Tibial nerve (tissue), 4 donors: ENCODE data around the gene ATOSB. TPM values are rescaled to one million over a fixed set of nuclear protein-coding genes. Genes with fewer than 3 reads are reported as not detected.

Experiments
- DNase-seq, 2 donors: peaks; one replicate each; pipeline ENCODE4 v3.0.0-alpha.2; 2019; ENCODE audit warnings: low spot score in 2 of 2
- H3K27ac ChIP-seq, 4 donors: fragments of 200-600 bp; sonication (generic) in 3 of 4; one replicate each; pipeline ENCODE4 v1.5.1; 2017 to 2019; ENCODE audit warnings: mild to moderate bottlenecking in 1 of 4
- H3K27me3 ChIP-seq, 2 donors: fragments of 200-600 bp; sonication (generic) in 1 of 2; one replicate each; pipeline versions ENCODE4 v1.5.1 to v1.6.0; 2017 to 2019
- H3K36me3 ChIP-seq, 3 donors: fragments of 200-600 bp; sonication (generic); one replicate each; pipeline ENCODE4 v1.5.1; 2018 to 2019
- H3K4me1 ChIP-seq, 4 donors: fragments of 200-600 bp; sonication (generic) in 3 of 4; one replicate each; pipeline ENCODE4 v1.5.1; 2017 to 2019
- H3K4me3 ChIP-seq, 4 donors: fragments of 200-600 bp; sonication (generic) in 3 of 4; one replicate each; pipeline ENCODE4 v1.5.1; 2017 to 2019; ENCODE audit warnings: mild to moderate bottlenecking in 1 of 4, moderate library complexity in 1 of 4
- H3K9me3 ChIP-seq, 4 donors: fragments of 200-600 bp; sonication (generic) in 3 of 4; one replicate each; pipeline ENCODE4 v1.5.1; 2017 to 2019
- CTCF ChIP-seq, 5 experiments: fragments of 200-600 bp in 3 of 5; fragments of 450-650 bp in 2 of 5; sonication (generic) in 3 of 5; IDR thresholded peaks; one replicate each; pipeline ENCODE4 v1.5.1; 2016 to 2019; ENCODE audit warnings: antibody characterized with exemption in 5 of 5, mild to moderate bottlenecking in 3 of 5, moderate library complexity in 2 of 5
- EP300 ChIP-seq, 2 donors: sonication (generic); formaldehyde crosslinking; IDR thresholded peaks; one replicate each; pipeline ENCODE4 v1.6.1; 2017; ENCODE audit warnings: antibody characterized with exemption in 2 of 2, mild to moderate bottlenecking in 1 of 2
- POLR2A ChIP-seq, 2 donors: fragments of 450-650 bp; IDR thresholded peaks; one replicate each; pipeline ENCODE4 v1.6.1; 2017; ENCODE audit warnings: antibody characterized with exemption in 2 of 2, mild to moderate bottlenecking in 2 of 2, moderate library complexity in 2 of 2
- WGBS, 2 donors: methylation state at CpG; one replicate each; pipeline ENCODE4 v1.1.5; 2018; 5-methylcytosine and 5-hydroxymethylcytosine counted together
- total RNA-seq, 4 donors: library from RNA; depleted of rRNA; stranded (reverse); fragments of >200 nt; gene quantifications; one replicate each; pipeline ENCODE4 v1.1.0, GENCODE V29; 2016

The ATOSB gene
- total RNA-seq, 4 donors from 2014 or later = 13.3 to 19.5 (median 14.7) TPM

GRCh38 chr9:35116898-35117551 lies 1.4 kb upstream of the ATOSB start:
- no peak for TF ChIP-seq EP300 (IDR thresholded peaks at IDR 0.05)
- TF ChIP-seq CTCF (IDR thresholded peaks at IDR 0.05) = peak; percentile 85 to 93 (median 91)
- 7 to 11% methylated on average over 30 of the region's 30 CpGs for WGBS, 2 donors
- Histone ChIP-seq H3K27me3 (no peaks in the 10 kb centered on the region), H3K4me1 (peaks cover 0 to 50% (median 34%) of the 10 kb centered on the region in 4 donors), H3K9me3 (no peaks in the 10 kb centered on the region), H3K4me3 (peak overlapping the region; percentile 34 to 66 (median 54)), H3K36me3 (no peaks in the 10 kb centered on the region), H3K27ac (peak overlapping the region; percentile 89 to 95 (median 90))
- peak; percentile 80 to 94 for DNase-seq

GRCh38 chr9:35116539-35116897 lies 856 bp upstream of the ATOSB start:
- H3K4me1 ChIP-seq = peaks cover 0 to 55% (median 36%) of the 10 kb centered on the region in 4 donors
- DNase-seq = no peak
- H3K27me3 ChIP-seq = no peaks in the 10 kb centered on the region
- H3K27ac ChIP-seq = peak overlapping the region; percentile 89 to 95 (median 90)
- no peaks in the 10 kb centered on the region for H3K9me3 ChIP-seq
- H3K4me3 ChIP-seq = peak overlapping the region; percentile 34 to 66 (median 54)
- TF ChIP-seq POLR2A (IDR thresholded peaks at IDR 0.05) (no peak), EP300 (IDR thresholded peaks at IDR 0.05) (no peak)
- WGBS, 2 donors = 0 to 1% methylated on average over 12 of the region's 12 CpGs
- no peaks in the 10 kb centered on the region for H3K36me3 ChIP-seq

GRCh38 chr9:35114840-35115628 lies 628 bp downstream of the ATOSB start:
- DNase-seq = peak; percentile 46 to 68
- peak overlapping the region; percentile 34 to 66 (median 54) for H3K4me3 ChIP-seq
- no peaks in the 10 kb centered on the region for H3K9me3 ChIP-seq
- TF ChIP-seq CTCF (IDR thresholded peaks at IDR 0.05) (no peak), POLR2A (IDR thresholded peaks at IDR 0.05) (no peak), EP300 (IDR thresholded peaks at IDR 0.05) (no peak)
- H3K27me3 ChIP-seq = no peaks in the 10 kb centered on the region
- WGBS, 2 donors = 9 to 13% methylated on average over 12 of the region's 12 CpGs
- peaks cover 0 to 66% (median 46%) of the 10 kb centered on the region in 4 donors for H3K4me1 ChIP-seq
- H3K27ac ChIP-seq = peak overlapping the region; percentile 89 to 95 (median 90)
- no peaks in the 10 kb centered on the region for H3K36me3 ChIP-seq

- Histone ChIP-seq H3K4me1 (peaks cover 0 to 74% (median 50%) of the 10 kb centered on the region in 4 donors), H3K36me3 (no peaks in the 10 kb centered on the region), H3K4me3 (peak overlapping the region in 3 of 4 donors; percentile 34 to 66 (median 61)), H3K27me3 (no peaks in the 10 kb centered on the region), H3K27ac (peak overlapping the region; percentile 89 to 95 (median 90)), H3K9me3 (no peaks in the 10 kb centered on the region)
- DNase-seq = peak; percentile 73 to 81
- TF ChIP-seq CTCF (IDR thresholded peaks at IDR 0.05) (no peak), POLR2A (IDR thresholded peaks at IDR 0.05) (peak in 1 of 2 donors; percentile 24), EP300 (IDR thresholded peaks at IDR 0.05) (peak; percentile 42 to 44)
- WGBS, 2 donors = 0 to 3% methylated on average over 5 of the region's 5 CpGs
Measured at GRCh38 chr9:35114113-35114839, 1.4 kb downstream of the ATOSB start.

- peaks cover 0 to 16% (median 3%) of the 10 kb centered on the region in 3 donors for H3K36me3 ChIP-seq
- 43 to 56% methylated on average over 3 of the region's 3 CpGs for WGBS, 2 donors
- peaks cover 0 to 76% (median 50%) of the 10 kb centered on the region in 4 donors for H3K4me1 ChIP-seq
- TF ChIP-seq EP300 (IDR thresholded peaks at IDR 0.05) (no peak), CTCF (IDR thresholded peaks at IDR 0.05) (no peak), POLR2A (IDR thresholded peaks at IDR 0.05) (no peak)
- H3K9me3 ChIP-seq = no peaks in the 10 kb centered on the region
- H3K27ac ChIP-seq = peak overlapping the region; percentile 78 to 95 (median 91)
- DNase-seq = peak in 1 of 2 donors; percentile 64
- H3K4me3 ChIP-seq = no peak overlapping the region
- H3K27me3 ChIP-seq = no peaks in the 10 kb centered on the region
Measured at GRCh38 chr9:35112257-35113020, 3.2 kb downstream of the ATOSB start.
